HL-60/S4 (cell line): ENCODE data around the gene ADORA3.

ENCODE experiments used
- in situ Hi-C: fragments of 300-500 bp; cut with MboI; formaldehyde crosslinking; loops from 2 replicates; pipeline ENCODE4 v1.14.3; 2022; ENCODE audit warnings: low sequenced_read_pairs

ADORA3 gene

GRCh38 chr1:111480674-111481073 lies 22.8 kb downstream of the ADORA3 start:
- in situ Hi-C loops, result loop anchor here (5.0 to 25.0 kb wide), 3 partner anchors 174 to 882 kb away; no protein-coding TSS in a partner anchor

DNA sequence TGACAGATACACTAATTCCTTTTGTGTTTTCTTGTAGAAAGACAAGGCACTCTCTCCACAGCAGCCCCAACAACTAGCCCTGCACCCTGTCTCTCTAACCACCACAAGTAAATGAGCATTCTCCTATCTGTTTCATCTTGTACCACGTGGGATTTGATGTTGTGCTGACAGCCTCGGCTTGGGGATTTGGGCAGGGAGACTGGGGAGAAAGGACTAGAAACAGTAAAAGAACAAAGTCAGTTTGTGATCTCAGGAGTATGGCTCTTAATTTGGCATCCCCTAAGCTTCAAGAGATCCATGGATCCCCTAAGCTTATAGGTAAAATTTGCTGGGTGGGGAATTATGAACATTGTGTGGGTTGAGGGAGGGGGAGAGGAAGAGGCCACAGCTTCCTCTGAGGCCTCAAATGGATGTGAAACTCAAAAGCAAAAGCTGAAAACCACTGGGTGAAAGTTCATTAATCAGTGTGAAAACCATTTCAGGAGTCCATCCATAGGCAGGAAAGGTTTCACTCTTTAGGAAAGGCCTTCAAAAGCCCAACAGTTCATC lies 26.6 kb downstream of the ADORA3 start:
- in situ Hi-C loops, result loop anchor here (25.0 kb wide), 1 partner anchor 885 kb away; no protein-coding TSS in a partner anchor

GRCh38 chr1:111476214-111476613 lies 27.2 kb downstream of the ADORA3 start:
- in situ Hi-C loops, result loop anchor here (25.0 kb wide), 1 partner anchor 886 kb away; no protein-coding TSS in a partner anchor

DNA sequence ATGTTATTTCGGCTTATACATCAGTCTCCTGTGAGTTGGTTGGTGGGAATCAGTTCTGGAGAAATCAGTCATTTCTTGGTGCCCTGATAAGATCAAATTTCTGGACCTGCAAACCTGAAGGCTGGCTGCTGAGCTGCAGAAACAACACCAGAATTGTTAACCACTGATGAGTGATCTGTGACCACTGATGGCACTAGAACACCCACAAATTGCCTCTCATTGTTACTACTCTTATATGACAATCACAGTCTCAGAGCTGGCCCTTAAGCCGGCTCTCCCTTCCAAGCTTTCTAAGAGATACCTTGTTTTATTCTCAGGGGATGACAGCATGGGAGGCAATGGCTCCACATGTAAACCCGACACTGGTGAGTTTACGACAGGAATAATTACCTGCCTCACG lies 27.7 kb downstream of the ADORA3 start:
- in situ Hi-C loops, result loop anchor here (25.0 kb wide), 1 partner anchor 887 kb away; no protein-coding TSS in a partner anchor

DNA sequence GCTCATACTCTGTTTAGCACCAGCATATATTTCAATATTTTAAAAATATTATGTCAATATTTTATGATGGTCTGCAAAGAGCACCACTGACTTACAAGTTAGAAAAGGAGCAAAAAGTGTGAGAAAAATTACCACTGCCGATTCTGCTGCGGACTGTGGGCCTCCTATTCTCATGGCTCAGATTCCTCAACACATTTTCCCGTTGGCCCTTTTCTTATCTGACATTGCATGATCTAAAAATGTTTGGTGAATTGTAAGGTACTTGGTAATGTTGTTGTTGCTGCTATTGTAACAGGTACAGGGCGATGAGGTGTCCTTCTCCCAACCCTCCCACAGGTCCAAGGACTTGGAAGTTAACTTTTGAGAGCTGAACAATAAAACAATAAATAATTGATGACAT lies 28.9 kb downstream of the ADORA3 start:
- in situ Hi-C loops, result no loop called here

DNA sequence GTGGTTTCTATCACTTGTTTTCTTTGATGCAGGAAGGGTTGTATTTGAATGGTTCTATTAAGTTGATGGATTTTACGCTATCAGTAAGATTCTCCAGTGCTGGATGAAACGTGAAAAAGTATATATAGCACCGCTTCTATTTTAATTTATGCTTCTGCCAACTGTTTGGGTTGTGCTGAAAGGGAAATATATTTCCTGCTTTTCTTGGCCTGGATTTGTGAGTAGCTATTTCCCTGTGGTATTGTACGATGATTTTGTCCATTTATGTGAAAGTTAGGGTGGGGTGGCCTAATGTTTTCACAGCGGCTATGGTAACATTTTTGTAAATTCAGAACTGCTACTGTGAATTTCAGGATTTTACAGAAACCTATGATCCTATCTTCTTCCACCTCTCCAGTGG lies 29.3 kb downstream of the ADORA3 start:
- in situ Hi-C loops, result no loop called here

- in situ Hi-C loops, result no loop called here
These were observed 31.9 kb downstream of the ADORA3 start for GRCh38 chr1:111471538-111471937.

DNA sequence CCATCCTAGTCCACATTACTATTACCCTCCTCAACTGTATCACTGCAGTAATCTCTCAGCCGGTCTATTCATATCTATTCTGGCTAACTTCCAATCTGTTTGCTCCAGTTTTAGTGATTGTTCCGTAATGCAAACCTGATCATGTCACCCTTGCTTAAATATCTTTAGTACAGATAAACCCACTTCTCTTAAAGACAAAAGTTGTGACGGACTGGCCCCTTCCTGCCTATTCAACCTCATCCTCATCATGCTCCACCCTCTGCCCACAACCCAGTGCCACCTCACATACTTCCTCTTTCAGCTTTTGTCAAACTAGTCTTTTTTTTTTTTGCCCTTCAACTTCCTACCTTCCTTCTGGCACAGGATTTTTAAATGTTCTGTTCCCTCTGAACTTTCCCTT lies 32.4 kb downstream of the ADORA3 start:
- in situ Hi-C loops, result no loop called here

DNA sequence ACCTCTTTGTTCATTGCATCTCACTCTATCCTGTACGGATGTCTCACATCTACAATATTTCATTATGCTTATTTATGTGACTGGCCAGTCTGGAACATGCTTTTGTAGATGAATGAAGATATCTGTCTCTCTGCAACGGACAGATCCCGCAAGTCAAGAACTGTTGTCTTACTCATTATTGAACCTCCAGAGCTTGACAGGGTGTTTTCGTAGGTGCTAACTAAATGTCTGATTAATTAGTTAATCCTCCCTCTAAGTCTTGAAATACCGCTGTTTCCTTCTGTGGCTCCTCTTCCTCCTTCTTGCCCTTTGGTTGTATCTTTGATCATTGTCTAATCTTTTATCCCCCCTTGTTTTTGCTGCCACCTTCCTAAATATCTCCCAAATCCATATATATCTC lies 32.8 kb downstream of the ADORA3 start:
- in situ Hi-C loops, result no loop called here

- in situ Hi-C loops, result no loop called here
These were observed 33.9 kb downstream of the ADORA3 start for GRCh38 chr1:111469539-111469938.

DNA sequence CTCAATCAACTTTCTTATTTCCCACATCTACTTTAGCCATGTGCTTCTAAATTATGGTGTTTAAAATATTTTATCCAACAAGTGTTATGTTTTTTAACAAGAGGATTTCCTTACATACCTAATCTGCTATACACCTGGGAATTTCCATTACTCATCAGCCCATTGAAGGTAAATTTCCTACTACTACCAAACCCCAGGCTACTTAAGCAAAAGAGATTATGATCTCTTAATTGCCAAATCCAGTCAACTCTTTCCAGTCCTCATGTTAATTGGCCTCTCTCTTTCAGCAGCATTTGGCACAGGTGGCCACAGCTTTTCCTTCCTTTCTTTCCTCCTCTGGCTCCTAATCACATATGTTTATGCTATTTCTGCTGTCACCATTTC lies 34.7 kb downstream of the ADORA3 start:
- in situ Hi-C loops, result no loop called here

DNA sequence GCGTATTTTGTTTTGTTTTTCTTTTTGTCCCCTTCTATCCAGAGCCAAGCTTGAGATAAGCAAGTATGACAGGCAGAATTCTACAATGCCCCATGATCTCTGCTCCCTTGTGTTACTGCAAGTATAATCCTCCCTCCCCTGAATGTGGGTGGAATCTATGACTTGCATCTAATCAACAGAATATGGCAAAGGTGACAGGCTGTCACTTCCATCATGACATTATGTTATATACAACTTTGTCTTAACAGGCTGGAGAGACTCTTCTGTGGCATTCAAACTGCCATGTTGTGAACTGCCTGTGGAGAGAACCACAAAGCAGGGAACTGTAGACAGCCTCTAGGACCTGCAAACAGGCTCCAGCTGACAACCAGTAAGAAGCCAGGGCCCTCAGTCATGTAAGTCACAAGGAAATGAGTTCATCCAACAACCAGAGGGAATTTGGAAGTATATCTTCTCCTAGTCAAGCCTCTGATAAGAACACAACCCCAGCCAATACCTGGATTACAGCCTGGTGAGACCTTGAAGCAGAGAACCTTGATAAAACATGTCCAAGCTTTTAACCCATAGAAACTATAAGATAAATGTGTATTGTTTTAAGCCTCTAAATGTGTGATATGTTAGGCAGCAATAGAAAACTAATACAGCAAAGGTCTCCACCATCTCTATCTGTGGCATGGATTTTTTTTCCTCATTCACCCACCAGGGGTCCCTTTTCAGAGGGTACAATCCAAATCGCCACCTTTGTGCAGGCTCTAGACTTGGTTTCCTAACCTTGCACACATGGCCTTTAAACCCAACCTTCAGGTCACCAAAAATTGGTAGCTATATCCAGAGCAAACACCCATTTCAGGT lies 35.3 kb downstream of the ADORA3 start:
- in situ Hi-C loops, result no loop called here

- in situ Hi-C loops, result no loop called here
These were observed 37.0 kb downstream of the ADORA3 start for GRCh38 chr1:111466480-111466879.

GRCh38 chr1:111465754-111466153 lies 37.7 kb downstream of the ADORA3 start:
- in situ Hi-C loops, result no loop called here

DNA sequence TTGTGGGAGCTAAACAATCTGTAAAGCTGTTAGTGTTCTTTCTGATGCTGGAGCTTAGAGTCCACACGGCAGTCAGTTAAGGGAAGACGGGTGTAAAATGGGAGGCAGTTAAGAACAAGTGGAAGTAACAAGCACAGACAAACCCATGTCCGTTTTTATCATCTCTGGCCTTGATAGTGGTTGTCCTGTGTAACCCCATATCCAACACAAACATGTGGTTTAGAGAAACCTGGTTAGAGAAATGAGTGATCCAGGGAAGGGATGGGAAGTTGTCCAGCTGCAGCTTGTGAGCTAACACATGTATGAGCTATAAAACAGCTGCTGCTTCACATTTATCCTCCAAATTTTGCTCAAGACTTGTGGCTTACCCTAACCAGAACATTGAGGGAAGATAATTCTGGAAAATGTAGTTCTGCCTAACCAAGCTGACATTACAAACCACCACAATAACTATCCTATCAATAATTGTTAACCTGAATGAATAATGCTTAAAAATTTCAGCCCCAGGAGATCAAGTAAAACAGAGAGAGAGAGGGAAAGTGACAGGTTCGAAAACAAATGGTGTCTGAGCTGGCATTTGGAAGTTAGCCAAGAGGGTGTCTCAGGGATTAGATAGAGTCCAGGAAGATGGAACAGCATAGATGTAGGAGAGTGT lies 40.3 kb downstream of the ADORA3 start:
- in situ Hi-C loops, result no loop called here

DNA sequence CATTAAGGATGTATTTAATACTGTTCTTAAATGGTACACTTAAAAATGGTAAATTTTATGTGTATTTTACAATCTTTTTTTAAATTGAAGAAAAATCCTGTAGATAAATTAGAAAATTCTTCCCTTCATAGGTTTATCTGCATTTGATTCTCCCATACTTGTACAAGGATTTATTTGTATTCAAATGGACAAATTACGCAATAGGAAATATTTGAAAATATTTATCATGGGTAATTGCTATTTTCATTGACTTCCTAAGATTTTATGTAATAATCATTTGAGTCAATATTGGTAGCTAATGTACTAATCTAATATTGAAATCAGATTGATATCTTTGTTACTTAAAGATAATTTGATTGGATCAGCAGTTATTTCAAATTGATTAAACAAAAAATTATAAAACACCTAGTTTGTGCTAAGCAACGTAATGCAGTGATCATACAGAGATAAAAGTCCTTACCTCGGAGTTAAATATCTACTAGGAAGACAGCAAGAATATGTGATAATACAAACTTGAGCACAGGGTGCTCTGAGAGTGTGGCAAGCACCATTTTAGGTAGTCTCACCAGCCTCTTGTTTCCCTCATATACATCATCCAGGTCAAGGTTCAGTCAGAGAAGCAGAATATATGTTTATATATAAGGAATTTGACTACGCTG lies 40.9 kb downstream of the ADORA3 start:
- in situ Hi-C loops, result no loop called here

- in situ Hi-C loops, result no loop called here
These were observed 41.7 kb downstream of the ADORA3 start for GRCh38 chr1:111461765-111462164.

DNA sequence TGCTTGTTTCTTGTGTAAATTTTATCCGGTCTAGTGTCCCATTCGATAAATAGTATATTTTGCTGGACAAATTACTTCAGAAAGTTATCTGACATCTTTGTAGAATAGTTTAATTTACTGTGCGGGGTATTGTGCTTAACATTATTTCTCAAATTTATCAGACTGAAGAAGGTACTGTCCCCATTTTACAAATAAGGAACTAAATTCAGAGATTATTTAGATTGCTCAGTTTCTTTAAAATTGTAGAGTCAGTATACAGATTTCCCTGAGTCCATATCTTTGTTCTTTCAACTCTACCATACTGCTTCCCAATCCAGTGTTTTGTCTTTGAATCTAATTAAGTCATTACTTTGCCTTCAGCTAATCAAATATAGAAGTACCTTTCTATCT lies 47.8 kb downstream of the ADORA3 start:
- in situ Hi-C loops, result no loop called here

DNA sequence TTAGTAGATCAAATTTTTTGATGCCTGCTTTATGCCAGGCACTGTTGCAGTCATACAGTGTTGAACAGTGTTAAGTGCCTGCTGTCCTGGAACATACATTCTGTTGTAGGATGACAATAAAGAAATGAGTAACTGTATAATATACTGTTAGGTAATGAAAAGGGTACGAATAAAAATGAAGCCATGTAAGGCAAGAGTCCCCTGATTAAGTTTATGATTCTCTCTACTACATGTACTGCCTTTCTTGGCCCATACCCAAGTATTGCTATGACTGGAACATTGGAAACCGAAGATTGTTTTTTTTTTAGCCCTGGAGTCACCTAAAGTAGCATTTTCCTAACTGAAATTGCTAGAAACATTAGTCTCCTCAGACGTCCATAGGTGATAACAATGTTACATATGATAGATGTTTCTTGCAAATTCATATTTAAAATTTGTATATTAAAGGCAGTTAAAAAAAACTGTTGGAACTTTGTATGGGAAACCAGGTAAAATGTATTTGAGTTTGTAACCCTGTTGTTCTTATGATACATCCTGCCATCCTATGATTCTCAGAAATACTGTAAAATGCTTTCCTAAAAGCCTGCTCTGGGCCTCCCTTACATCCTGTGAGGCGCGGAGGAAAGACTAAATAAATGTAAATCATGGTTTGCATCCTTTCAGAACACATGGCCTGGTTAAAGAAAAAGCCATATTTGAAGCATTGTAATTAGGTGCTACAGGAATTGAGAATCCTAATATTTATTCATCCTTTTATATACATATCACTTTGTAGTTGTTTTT lies 48.4 kb downstream of the ADORA3 start:
- in situ Hi-C loops, result no loop called here

GRCh38 chr1:111453706-111454105 lies 49.7 kb downstream of the ADORA3 start:
- in situ Hi-C loops, result no loop called here

- in situ Hi-C loops, result no loop called here
These were observed 50.9 kb downstream of the ADORA3 start for GRCh38 chr1:111452581-111452980.
